Measurements from ENCODE around the gene ALDOC. TPM values are rescaled to one million over a fixed set of nuclear protein-coding genes. Genes with fewer than 3 reads are reported as not detected.

Gene ALDOC
- total RNA-seq, 2 experiments from 2014 or later, result 61.4 to 63.4 TPM

DNA sequence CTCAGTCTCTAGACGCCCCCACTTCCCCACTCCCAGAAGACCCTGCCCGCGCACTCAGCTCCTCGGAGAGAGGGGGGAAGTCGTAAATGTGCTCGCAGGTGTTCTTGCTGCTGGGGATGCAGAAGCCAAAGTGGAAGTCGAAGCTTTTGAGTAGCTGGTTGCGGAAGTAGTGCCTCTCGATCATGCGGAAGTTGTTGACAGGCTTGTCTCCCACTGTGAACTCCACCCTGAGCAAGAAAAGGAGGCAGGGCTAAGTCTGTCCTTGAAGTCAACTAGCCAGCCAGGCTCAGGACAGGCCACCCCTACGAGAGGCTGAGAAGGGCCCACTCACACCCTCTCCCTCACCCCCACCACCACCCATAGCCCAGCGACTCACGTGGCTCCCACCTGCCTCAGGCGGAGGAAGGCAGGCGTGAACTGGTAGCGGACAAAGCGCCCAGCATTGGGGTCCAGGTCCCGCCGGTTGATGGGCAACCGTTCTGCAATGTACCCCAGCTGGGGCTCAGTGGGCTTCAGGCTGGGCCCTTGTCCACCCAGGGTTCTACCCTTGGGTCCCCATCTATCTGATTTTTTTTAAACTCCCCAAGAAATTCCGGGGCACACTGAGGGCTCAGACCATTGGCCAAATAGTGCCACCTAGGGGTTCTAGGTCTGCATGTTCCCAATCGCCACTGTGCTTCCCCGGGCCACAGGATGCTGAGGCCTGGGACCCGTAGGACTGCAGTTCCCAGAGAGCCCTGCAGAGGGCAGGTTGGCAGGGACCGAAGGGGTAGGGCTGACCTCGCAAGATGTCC is 28.9 kb downstream of the ALDOC start:
- H3K9me3 Mint-ChIP-seq, result no peaks in the 10 kb centered on the region
- H3K4me1 Mint-ChIP-seq, result peaks cover 46% of the 10 kb centered on the region
- ChIA-PET POLR2A (no interaction called here), CTCF (interaction anchor here (0.6 to 5.0 kb wide), 11 partner anchors 9 to 203 kb away, joined by 3 to 27 read pairs (median 3); partner anchors contain the start of gene PIGS)
- peak overlapping the region; percentile 91 for H3K27ac Mint-ChIP-seq
- H3K27me3 Mint-ChIP-seq, result no peaks in the 10 kb centered on the region
- H3K36me3 Mint-ChIP-seq (ENCODE audit: low read depth), result peaks cover 6% of the 10 kb centered on the region
- H3K4me3 Mint-ChIP-seq, result peak overlapping the region; percentile 67
- DNase-seq, result peak; percentile 62

DNA sequence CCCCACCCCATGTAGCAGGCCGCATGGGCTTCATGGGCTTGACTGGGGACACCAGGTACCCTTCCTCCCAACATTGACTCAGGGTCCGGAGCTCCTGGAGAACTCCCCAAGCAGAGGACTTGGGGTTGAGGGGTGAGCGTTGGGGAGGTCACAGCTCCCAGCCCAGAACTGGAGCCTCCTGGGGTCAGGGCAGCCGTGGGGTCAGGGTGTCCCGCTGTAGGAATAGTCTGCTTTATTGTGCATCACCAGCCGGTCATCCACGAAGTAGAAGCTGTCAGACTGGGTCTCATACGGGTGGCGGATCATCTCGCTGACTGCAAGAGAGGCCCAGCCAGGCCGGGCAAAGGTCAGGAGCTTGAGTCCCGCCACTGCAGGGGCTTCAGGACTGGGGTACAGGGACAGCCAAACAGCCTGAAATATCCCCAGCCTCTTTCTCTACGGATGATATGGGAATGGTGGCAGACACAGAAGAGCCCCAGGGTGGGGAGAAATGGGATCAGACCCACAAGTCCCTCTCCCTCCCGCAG is 29.5 kb downstream of the ALDOC start:
- peak overlapping the region; percentile 91 for H3K27ac Mint-ChIP-seq
- H3K4me3 Mint-ChIP-seq, result peak overlapping the region; percentile 67
- H3K9me3 Mint-ChIP-seq, result no peaks in the 10 kb centered on the region
- no peak for DNase-seq
- ChIA-PET CTCF (interaction anchor here (0.8 to 5.0 kb wide), 8 partner anchors 12 to 130 kb away, joined by 3 to 27 read pairs (median 3); partner anchors contain the start of gene PIGS), POLR2A (interaction anchor here (0.7 kb wide), 1 partner anchor 142 kb away, joined by 3 read pairs; no protein-coding TSS in a partner anchor)
- peaks cover 6% of the 10 kb centered on the region for H3K36me3 Mint-ChIP-seq (ENCODE audit: low read depth)
- H3K4me1 Mint-ChIP-seq, result peaks cover 44% of the 10 kb centered on the region
- no peaks in the 10 kb centered on the region for H3K27me3 Mint-ChIP-seq

DNA sequence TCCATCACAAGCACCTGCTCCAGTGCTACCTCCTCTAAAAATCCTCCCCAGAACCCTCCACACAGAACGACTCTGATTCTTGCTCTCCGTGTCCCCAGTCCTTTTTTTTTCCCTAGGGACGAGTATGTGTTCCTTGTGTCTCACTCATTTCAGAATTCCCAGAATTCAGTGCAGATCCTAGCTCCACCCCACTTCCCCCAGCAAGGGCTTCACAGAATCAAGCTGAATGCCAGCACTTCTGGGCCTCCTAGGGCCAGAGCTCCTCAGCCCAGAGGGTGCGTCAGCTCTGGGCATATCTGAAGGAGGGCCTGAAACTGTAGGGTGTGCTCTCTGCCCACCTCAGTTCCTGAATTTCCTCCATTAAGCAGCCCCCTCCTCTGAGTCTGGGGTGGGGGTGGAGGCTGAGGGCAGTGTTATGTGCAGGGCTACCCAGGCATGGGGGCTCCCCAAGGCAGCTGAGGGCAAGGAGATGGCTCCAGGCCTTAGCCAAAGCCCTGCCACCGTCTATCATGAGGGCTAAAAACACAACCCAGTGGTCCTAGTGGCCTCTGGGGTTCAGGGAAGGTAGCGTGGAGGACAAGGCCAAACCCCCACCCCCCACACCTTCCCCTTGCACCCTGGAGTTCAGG is 30.8 kb downstream of the ALDOC start:
- ChIA-PET CTCF (interaction anchor here (1.1 to 5.0 kb wide), 2 partner anchors 10 to 25 kb away, joined by 3 to 27 read pairs; partner anchors contain the start of gene PIGS), POLR2A (no interaction called here)
- H3K4me1 Mint-ChIP-seq, result peaks cover 33% of the 10 kb centered on the region
- H3K9me3 Mint-ChIP-seq, result no peaks in the 10 kb centered on the region
- no peak for DNase-seq
- H3K4me3 Mint-ChIP-seq, result no peak overlapping the region
- no peaks in the 10 kb centered on the region for H3K27me3 Mint-ChIP-seq
- H3K27ac Mint-ChIP-seq, result peak overlapping the region; percentile 2
- H3K36me3 Mint-ChIP-seq (ENCODE audit: low read depth), result peaks cover 6% of the 10 kb centered on the region

DNA sequence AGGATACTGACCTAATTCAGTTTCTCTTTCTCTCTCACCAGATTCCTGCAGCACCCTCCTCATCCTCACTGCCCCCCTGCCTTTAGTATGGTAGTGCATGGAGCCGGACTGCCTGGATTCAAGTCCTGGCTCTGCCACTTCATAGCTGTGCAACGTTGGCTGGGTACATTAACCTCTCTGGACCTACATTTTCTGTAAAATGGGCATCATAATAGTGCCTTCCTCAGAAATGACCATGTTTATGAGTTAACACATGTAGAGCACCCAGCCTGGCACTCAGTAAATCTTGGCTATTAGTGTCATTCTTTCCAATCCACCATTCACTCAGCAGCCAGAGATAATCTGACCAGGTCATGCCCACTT is 31.6 kb downstream of the ALDOC start:
- H3K4me3 Mint-ChIP-seq, result no peak overlapping the region
- CTCF ChIA-PET, result no interaction called here
- POLR2A ChIA-PET, result no interaction called here
- no peak overlapping the region for H3K27ac Mint-ChIP-seq
- no peaks in the 10 kb centered on the region for H3K9me3 Mint-ChIP-seq
- H3K4me1 Mint-ChIP-seq, result peaks cover 26% of the 10 kb centered on the region
- H3K27me3 Mint-ChIP-seq, result no peaks in the 10 kb centered on the region
- no peak for DNase-seq
- H3K36me3 Mint-ChIP-seq (ENCODE audit: low read depth), result peaks cover 6% of the 10 kb centered on the region

DNA sequence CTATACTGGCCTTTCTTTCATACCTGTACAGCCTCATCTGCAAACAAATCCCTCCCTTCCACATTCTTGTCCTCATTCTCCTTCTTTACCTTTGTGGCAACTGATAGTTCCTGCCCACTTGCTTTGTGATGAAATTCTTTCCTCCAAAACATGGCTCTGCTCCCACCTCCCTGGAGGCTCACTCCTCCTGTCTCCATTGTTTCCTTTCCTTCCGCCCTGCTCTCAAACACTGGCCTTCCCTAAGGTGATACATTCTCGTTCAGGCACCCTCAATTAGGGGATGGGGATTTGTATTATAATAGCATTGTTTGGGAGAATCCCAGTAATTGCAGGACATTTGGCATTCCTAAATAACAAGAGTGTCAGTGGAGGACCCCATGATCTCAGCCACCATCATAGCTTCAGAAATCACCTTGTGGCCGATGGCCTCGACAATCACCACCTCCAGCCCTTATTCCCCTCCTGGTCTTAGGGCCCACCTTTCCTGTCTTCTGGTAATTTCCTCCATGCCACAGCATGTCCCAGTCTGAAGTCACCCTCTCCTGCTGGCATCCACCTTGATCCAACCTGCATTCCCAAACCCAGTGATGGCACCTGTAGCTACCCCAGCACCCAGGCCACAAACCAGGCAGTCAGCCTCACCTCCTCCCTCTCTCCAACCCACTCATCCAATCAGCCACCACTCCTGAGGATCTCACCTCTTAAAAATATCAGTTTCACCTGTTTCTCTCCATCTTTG is 32.1 kb downstream of the ALDOC start:
- Mint-ChIP-seq H3K4me1 (peaks cover 20% of the 10 kb centered on the region), H3K27me3 (no peaks in the 10 kb centered on the region), H3K27ac (no peak overlapping the region), H3K36me3 (ENCODE audit: low read depth) (peaks cover 6% of the 10 kb centered on the region), H3K4me3 (no peak overlapping the region), H3K9me3 (no peaks in the 10 kb centered on the region)
- ChIA-PET POLR2A (no interaction called here), CTCF (interaction anchor here (1.9 kb wide), 1 partner anchor 128 kb away, joined by 5 read pairs; no protein-coding TSS in a partner anchor)
- no peak for DNase-seq

DNA sequence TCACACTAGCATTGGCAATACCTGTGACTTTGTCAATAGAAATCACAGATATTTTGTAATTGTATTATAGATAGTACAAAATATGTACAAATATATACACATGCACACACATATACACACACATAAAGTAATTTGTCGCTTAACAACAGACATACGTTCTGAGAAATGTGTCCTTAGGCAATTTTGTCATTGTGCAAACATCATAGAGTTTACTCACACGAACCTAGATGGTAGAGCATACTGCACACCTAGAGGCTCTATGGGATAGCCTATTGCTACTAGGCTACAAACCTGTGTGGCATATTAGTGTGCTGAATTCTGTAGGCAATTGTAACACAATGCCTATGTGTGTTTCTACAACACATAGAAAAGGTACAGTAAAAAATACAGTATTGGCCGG is 35.3 kb downstream of the ALDOC start:
- H3K4me1 Mint-ChIP-seq, result no peaks in the 10 kb centered on the region
- DNase-seq, result no peak
- H3K27me3 Mint-ChIP-seq, result no peaks in the 10 kb centered on the region
- no peak overlapping the region for H3K4me3 Mint-ChIP-seq
- no peak overlapping the region for H3K27ac Mint-ChIP-seq
- H3K9me3 Mint-ChIP-seq, result no peaks in the 10 kb centered on the region
- CTCF ChIA-PET, result no interaction called here
- no peaks in the 10 kb centered on the region for H3K36me3 Mint-ChIP-seq (ENCODE audit: low read depth)
- POLR2A ChIA-PET, result no interaction called here

DNA sequence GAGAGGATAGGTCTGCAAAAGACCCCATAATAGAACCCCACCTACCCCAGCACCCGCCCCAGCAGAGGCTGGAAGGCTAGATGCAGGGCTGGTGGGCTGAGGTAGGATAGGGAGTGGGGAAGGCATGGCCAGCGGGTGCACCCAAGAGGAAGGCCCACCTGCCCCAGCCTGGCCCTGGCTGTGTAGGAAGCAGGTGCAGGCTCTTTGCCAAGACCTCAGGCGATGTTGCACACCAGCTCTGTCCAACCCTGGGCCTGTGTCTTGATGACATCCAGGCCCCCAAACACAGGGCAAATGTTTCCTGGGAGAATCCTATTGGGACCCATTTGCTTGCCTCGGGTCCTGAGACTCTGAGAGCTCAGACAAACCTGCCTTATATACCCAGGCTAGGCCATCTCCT is 36.5 kb downstream of the ALDOC start:
- Mint-ChIP-seq H3K27me3 (no peaks in the 10 kb centered on the region), H3K9me3 (no peaks in the 10 kb centered on the region), H3K27ac (no peak overlapping the region), H3K4me3 (no peak overlapping the region), H3K4me1 (no peaks in the 10 kb centered on the region), H3K36me3 (ENCODE audit: low read depth) (no peaks in the 10 kb centered on the region)
- CTCF ChIA-PET, result interaction anchor here (0.7 to 1.4 kb wide), 4 partner anchors 9 to 1085 kb away, joined by 3 to 5 read pairs (median 4); no protein-coding TSS in a partner anchor
- POLR2A ChIA-PET, result interaction anchor here (0.6 kb wide), 1 partner anchor 148 kb away, joined by 4 read pairs; no protein-coding TSS in a partner anchor
- DNase-seq, result no peak

DNA sequence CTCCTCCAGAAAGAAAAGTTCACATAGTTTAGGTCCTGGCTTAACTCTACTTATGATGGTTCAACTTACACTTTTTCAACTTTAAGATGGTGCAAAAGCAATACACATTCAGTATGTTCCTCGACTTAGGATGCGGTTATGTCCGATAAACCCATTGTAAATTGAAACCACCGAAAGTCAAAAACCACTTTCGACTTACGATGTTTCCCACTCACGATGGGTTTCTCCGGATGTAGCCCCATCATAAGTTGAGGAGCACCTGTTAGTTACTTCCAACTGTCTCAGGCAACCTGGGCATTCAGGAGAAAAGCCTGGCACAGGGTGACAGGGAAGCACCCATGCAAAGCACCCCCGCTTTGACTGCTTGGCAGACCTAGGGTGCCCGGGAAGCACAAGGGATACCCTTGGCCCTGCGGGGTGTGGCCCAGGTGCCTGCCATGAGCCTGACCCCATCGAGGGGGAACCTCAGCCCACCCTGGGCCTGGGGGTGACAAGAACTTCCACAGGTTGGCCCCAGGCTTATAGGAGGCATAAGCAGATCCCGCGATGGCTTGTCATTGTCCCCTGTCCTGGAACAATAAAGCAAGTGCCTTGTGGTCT is 38.3 kb downstream of the ALDOC start:
- Mint-ChIP-seq H3K36me3 (ENCODE audit: low read depth) (no peaks in the 10 kb centered on the region), H3K4me1 (no peaks in the 10 kb centered on the region), H3K4me3 (no peak overlapping the region), H3K27ac (no peak overlapping the region), H3K9me3 (no peaks in the 10 kb centered on the region), H3K27me3 (no peaks in the 10 kb centered on the region)
- no peak for DNase-seq
- ChIA-PET CTCF (interaction anchor here (0.7 to 2.3 kb wide), 3 partner anchors 11 to 655 kb away, joined by 3 to 6 read pairs (median 3); no protein-coding TSS in a partner anchor), POLR2A (no interaction called here)

DNA sequence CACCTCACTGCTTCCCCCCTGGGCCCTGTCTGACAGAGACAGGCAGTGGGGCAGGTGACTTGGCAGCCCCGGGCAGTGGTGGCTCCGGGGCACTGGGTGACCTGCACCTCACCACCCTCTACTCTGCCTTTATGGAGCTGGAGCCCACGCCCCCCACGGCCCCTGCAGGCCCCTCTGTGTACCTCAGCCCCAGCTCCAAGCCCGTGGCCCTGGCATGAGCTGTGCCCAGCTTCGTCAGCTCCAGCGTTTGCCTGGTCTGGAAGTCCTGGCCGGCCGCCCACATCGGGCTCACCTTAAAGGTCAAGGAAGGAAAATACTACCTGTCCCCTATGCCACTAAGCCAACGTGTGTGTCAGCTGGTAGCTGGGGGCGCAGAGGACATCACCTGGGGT is 39.5 kb downstream of the ALDOC start:
- no peak overlapping the region for H3K4me3 Mint-ChIP-seq

DNA sequence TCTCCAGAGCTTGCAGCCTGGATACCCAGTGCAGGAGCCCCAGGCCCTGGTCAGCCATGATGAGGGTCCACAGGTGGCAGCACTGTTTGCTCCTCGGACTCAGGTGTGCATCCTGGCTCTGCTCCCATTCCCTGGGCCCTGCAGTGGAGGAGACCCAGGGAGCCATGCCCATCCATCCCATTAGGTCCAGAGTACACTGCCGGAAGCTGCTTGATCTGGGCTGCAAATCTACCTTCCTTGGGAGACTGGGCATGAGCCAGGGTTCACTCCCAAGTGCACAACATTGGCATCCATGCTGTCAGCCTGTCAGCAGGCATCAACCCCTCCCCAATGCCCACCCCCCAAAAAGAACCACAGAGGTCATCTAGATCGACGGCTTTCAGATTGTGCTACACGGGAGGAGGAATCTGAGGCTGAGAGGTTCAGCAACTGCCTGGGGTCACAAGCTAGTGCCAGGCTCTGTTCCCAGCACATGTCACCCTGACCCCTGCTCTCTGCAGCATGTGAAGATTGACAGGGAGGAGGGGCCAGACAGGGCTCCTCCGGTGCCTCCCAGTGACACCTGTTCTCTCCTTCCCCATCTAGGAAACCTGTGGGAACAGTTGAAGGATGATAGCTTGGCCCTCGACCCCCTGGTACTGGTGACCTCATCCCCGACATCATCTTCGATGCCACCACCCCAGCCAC is 40.0 kb downstream of the ALDOC start:
- CTCF ChIA-PET, result interaction anchor here (1.3 to 2.3 kb wide), 4 partner anchors 12 to 120 kb away, joined by 3 to 6 read pairs (median 4); no protein-coding TSS in a partner anchor
- Mint-ChIP-seq H3K4me1 (no peaks in the 10 kb centered on the region), H3K27me3 (peaks cover under 1% of the 10 kb centered on the region), H3K36me3 (ENCODE audit: low read depth) (no peaks in the 10 kb centered on the region), H3K4me3 (no peak overlapping the region), H3K9me3 (no peaks in the 10 kb centered on the region), H3K27ac (no peak overlapping the region)
- POLR2A ChIA-PET, result no interaction called here
- no peak for DNase-seq

More for the DNA sequence above, 39.5 kb downstream of the ALDOC start:
- Mint-ChIP-seq H3K9me3 (no peaks in the 10 kb centered on the region), H3K27ac (no peak overlapping the region), H3K27me3 (no peaks in the 10 kb centered on the region), H3K4me1 (no peaks in the 10 kb centered on the region), H3K36me3 (ENCODE audit: low read depth) (no peaks in the 10 kb centered on the region)
- ChIA-PET CTCF (interaction anchor here (1.3 to 2.3 kb wide), 4 partner anchors 11 to 42 kb away, joined by 3 to 6 read pairs (median 4); no protein-coding TSS in a partner anchor), POLR2A (no interaction called here)
- DNase-seq, result no peak

DNA sequence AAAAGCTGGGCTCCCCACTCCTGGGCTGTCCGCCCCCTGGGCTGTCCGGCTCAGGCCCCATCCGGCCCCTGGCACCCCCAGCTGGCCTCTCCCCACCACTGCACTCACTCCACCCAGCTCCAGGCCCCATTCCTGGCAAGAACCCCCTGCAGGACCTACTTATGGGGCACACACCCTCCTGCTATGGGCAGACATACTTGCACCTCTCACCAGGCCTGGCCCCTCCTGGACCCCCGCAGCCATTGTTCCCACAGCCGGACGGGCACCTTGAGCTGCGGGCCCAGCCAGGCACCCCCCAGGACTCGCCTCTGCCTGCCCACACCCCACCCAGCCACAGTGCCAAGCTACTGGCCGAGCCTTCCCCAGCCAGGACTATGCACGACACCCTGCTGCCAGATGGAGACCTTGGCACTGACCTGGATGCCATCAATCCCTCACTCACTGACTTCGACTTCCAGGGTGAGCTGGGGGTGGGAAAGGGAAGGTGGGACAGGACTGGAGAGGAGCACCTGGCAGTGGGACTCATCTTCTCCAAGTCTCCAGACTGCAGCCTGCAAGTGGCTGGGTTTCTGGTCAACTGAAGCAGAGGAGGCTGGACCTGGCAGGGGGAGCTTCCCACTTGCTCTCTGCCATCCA is 41.8 kb downstream of the ALDOC start:
- Mint-ChIP-seq H3K4me1 (no peaks in the 10 kb centered on the region), H3K27ac (no peak overlapping the region), H3K27me3 (peaks cover 1% of the 10 kb centered on the region), H3K9me3 (no peaks in the 10 kb centered on the region), H3K36me3 (ENCODE audit: low read depth) (no peaks in the 10 kb centered on the region), H3K4me3 (no peak overlapping the region)
- no peak for DNase-seq
- CTCF ChIA-PET, result interaction anchor here (0.5 to 1.6 kb wide), 7 partner anchors 9 to 875 kb away, joined by 3 to 4 read pairs (median 3); no protein-coding TSS in a partner anchor
- POLR2A ChIA-PET, result no interaction called here

All from activated CD4-positive, alpha-beta T cell treated with anti-CD3 and anti-CD28 coated beads, Interleukin-2, amount 10 ng/mL, durations not matched to agents 7 days and 5 days (primary cell).